PFSK-1 (cell line): ENCODE results near the gene TRAPPC12.

ENCODE experiments used
- FOXP2 ChIP-seq: optimal IDR thresholded peaks from 2 replicates; pipeline ENCODE3; 2011; ENCODE audit warnings: borderline replicate concordance, control low read depth, inconsistent platforms; ENCODE audit not compliant: insufficient read depth; ENCODE audit errors: extremely low read length, extremely low read depth
- POLR2AphosphoS5 ChIP-seq: IDR thresholded peaks from 2 replicates; pipeline ENCODE4 v1.6.1; 2012; ENCODE audit warnings: low read depth, mild to moderate bottlenecking, control low read depth, low read length, moderate library complexity
- REST ChIP-seq, 2 experiments: IDR thresholded peaks; 2 replicates each; pipeline versions ENCODE4 v1.6.1 to v1.8.0; 2011 to 2012; ENCODE audit warnings: low read depth in 2 of 2, low read length in 2 of 2, control low read depth in 1 of 2, inconsistent platforms in 1 of 2, mild to moderate bottlenecking in 1 of 2, moderate library complexity in 1 of 2; ENCODE audit not compliant: insufficient read depth in 1 of 2
- SIN3A ChIP-seq: IDR thresholded peaks from 2 replicates; pipeline ENCODE4 v1.6.1; 2012; ENCODE audit warnings: mild to moderate bottlenecking, low read length, moderate library complexity, borderline replicate concordance; ENCODE audit not compliant: insufficient read depth
- TAF1 ChIP-seq: IDR thresholded peaks from 2 replicates; pipeline ENCODE4 v1.6.1; 2012; ENCODE audit warnings: low read length, control low read depth, borderline replicate concordance; ENCODE audit not compliant: insufficient read depth

The TRAPPC12 gene

DNA sequence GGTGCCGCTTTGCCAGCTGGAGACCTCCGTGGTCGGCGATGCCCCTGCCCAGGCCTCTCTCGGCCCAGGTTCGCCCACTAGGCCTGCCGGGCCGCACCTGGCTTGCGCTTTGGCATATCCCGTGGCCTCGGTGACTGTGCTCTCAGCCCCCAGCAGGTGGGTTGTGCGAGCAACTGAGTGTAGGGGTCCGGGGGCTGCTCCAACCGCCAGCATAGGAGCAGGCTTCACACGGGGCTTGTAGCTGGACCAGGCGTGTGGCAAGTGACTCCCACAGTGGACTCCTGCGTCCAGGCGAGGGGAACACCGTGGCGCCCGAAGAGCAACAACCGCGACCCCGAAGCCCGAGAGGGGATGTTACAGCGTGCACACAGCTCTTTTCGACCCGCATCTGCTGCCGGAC lies 9.7 kb downstream of the TRAPPC12 start:
- no peak for TF ChIP-seq REST (IDR thresholded peaks at IDR 0.05; ENCODE audit: insufficient read depth in 1 of 2, low read depth in 2 of 2, low read length in 2 of 2)
- no peak for TF ChIP-seq SIN3A
- no peak for TF ChIP-seq TAF1
- TF ChIP-seq FOXP2 = no peak
- TF ChIP-seq POLR2AphosphoS5 = no peak

DNA sequence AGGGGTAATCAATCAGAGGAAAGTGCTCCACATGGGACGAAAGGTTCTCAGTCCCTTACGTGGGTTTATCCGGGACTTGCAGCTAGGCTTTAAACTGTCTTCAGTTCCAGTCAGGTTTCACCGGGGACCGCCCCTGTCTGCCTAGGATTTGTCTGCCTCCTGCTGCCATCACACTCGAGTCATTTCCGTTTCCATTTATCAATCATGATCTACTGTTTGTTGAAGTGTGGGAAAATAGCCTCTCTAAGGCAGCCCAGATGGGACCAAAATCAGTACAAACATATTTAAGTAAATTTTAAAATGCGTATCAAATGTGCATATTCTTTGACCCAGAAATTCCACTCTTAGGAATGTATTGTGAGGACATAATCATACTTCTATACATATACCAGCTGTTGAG lies 10.5 kb downstream of the TRAPPC12 start:
- TF ChIP-seq SIN3A (no peak), POLR2AphosphoS5 (no peak), TAF1 (no peak), REST (IDR thresholded peaks at IDR 0.05; ENCODE audit: insufficient read depth in 1 of 2, low read depth in 2 of 2, low read length in 2 of 2) (no peak), FOXP2 (no peak)

DNA sequence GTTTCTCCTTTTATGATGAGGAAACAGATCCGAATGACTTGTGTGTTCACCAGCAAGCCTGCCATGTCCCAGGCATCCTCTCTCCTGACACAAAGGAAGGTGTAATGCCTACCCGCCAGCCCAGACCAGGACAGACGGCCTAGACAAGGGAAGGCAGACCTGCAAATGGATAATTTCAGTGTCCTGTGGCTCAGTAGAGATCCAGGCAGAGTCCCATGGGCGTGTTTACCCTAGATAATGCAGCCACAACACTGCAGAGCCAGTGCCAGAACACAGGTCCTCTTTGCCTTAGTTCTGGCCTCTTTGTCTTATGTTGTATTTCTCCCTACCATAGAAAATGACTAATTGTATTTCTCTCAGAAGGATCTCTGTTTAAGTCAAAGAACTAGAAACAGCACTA lies 12.7 kb downstream of the TRAPPC12 start:
- TF ChIP-seq POLR2AphosphoS5 (no peak), SIN3A (no peak), FOXP2 (no peak), TAF1 (no peak), REST (IDR thresholded peaks at IDR 0.05; ENCODE audit: insufficient read depth in 1 of 2, low read depth in 2 of 2, low read length in 2 of 2) (no peak)

DNA sequence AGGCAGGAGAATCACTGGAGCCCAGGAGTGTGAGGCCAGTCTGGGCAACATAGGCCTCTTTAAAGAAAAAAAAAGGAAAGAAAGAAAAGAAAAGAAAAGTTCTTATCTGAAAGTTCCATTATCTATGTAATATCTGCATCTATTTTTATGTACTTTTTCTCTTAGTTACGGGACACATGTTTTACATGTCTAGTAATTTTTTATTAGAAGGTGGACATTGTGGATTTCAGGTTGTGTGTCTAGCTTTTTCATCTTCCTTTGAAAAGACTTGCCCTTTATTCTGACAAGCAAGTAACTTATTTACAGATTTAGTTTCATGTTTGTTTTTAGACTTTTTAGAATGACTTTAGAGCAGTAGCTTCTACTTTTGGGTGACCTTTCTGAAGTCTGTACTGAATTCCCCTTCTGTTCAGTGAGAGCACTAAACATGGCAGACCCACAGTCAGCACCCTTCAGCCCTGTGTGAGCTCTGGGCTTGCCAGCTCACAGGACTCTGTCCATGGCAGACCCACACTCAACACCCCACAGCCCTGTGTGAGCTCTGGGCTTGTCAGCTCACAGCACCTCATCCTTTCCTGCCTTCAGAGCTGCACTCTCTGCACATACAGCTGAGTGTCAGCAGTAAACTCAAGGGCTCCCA lies 17.5 kb downstream of the TRAPPC12 start:
- no peak for TF ChIP-seq TAF1
- TF ChIP-seq POLR2AphosphoS5 = no peak
- TF ChIP-seq SIN3A = no peak
- TF ChIP-seq REST (IDR thresholded peaks at IDR 0.05; ENCODE audit: insufficient read depth in 1 of 2, low read depth in 2 of 2, low read length in 2 of 2) = no peak
- no peak for TF ChIP-seq FOXP2
